GM23338 (cell line): Measurements from ENCODE around the gene TRABD. TPM values are rescaled to one million over a fixed set of nuclear protein-coding genes. Genes with fewer than 3 reads are reported as not detected.

ENCODE experiments used
- ATAC-seq: fragments of 200-7000 bp; cut with Tn5 transposase; 3 replicates; pipeline ENCODE4 v1.9.1; 2020
- DNase-seq: peaks from one replicate; pipeline ENCODE4 v3.0.0-alpha.2; 2015; ENCODE audit warnings: low spot score
- H2AFZ ChIP-seq: fragments of 200-600 bp; sonication (generic); 2 replicates; pipeline ENCODE4 v1.8.0; 2016; ENCODE audit warnings: antibody characterized with exemption, mild to moderate bottlenecking, moderate library complexity
- H3F3A ChIP-seq: fragments of 200-600 bp; sonication (generic); replicated peaks from 2 replicates; pipeline ENCODE4 v1.8.0; 2017; ENCODE audit warnings: antibody characterized with exemption, mixed run types, low read depth
- H3K27ac ChIP-seq: fragments of 200-600 bp; sonication (generic); 2 replicates; pipeline ENCODE4 v1.6.1; 2016; ENCODE audit warnings: low read depth
- H3K27me3 ChIP-seq: fragments of 200-600 bp; sonication (generic); 2 replicates; pipeline ENCODE4 v1.8.0; 2016; ENCODE audit warnings: mild to moderate bottlenecking, mixed run types, moderate library complexity; ENCODE audit not compliant: insufficient read depth
- H3K36me3 ChIP-seq: fragments of 200-600 bp; sonication (generic); 2 replicates; pipeline ENCODE4 v1.8.0; 2016; ENCODE audit warnings: mild to moderate bottlenecking; ENCODE audit not compliant: insufficient read depth
- H3K4me1 ChIP-seq: fragments of 200-600 bp; sonication (generic); 2 replicates; pipeline ENCODE4 v1.8.0; 2016; ENCODE audit warnings: mild to moderate bottlenecking, moderate library complexity; ENCODE audit not compliant: insufficient read depth
- H3K4me2 ChIP-seq: fragments of 200-600 bp; sonication (generic); 2 replicates; pipeline ENCODE4 v1.7.1; 2017; ENCODE audit warnings: mixed run types
- H3K4me3 ChIP-seq: fragments of 200-600 bp; sonication (generic); 2 replicates; pipeline ENCODE4 v1.6.1; 2016; ENCODE audit warnings: mixed run types
- H3K79me2 ChIP-seq: fragments of 200-600 bp; sonication (generic); replicated peaks from 2 replicates; pipeline ENCODE4 v1.8.0; 2017; ENCODE audit warnings: mild to moderate bottlenecking; ENCODE audit not compliant: insufficient read depth
- H3K9me2 ChIP-seq: fragments of 200-600 bp; sonication (generic); 2 replicates; pipeline ENCODE4 v1.8.0; 2017; ENCODE audit not compliant: insufficient read depth
- H4K20me1 ChIP-seq: fragments of 200-600 bp; sonication (generic); replicated peaks from 2 replicates; pipeline ENCODE4 v1.8.0; 2017; ENCODE audit warnings: mild to moderate bottlenecking; ENCODE audit not compliant: insufficient read depth
- H3K27ac Mint-ChIP-seq: 2 replicates; pipeline ENCODE4 v1.8.0; 2020; ENCODE audit warnings: inconsistent platforms, mild to moderate bottlenecking, moderate library complexity, mixed read lengths
- H3K27me3 Mint-ChIP-seq: 3 replicates; pipeline ENCODE4 v1.8.0; 2022; ENCODE audit warnings: low read depth, mild to moderate bottlenecking, moderate library complexity, mixed read lengths, inconsistent platforms; ENCODE audit not compliant: insufficient read depth, poor library complexity
- H3K36me3 Mint-ChIP-seq: 3 replicates; pipeline ENCODE4 v1.8.0; 2021; ENCODE audit warnings: low read depth, mild to moderate bottlenecking, inconsistent platforms, moderate library complexity, mixed read lengths
- H3K4me1 Mint-ChIP-seq: 3 replicates; pipeline ENCODE4 v1.8.0; 2020; ENCODE audit warnings: mild to moderate bottlenecking, inconsistent platforms, mixed read lengths
- H3K4me3 Mint-ChIP-seq: 3 replicates; pipeline ENCODE4 v1.8.0; 2021; ENCODE audit warnings: moderate library complexity, mild to moderate bottlenecking, inconsistent platforms, mixed read lengths
- H3K9me3 Mint-ChIP-seq: 3 replicates; pipeline ENCODE4 v1.8.0; 2020; ENCODE audit warnings: moderate library complexity, mild to moderate bottlenecking, inconsistent platforms, mixed read lengths
- CREB1 ChIP-seq: fragments of 250-450 bp; sonication (Bioruptor Pico); IDR thresholded peaks from 2 replicates; pipeline ENCODE4 v1.5.0; 2020; ENCODE audit warnings: low read depth, mild to moderate bottlenecking, moderate library complexity
- EZH2 ChIP-seq: fragments of 200-600 bp; sonication (generic); IDR thresholded peaks from one replicate; pipeline ENCODE4 v1.8.0; 2017; ENCODE audit warnings: antibody characterized with exemption, mild to moderate bottlenecking, low read depth; ENCODE audit not compliant: unreplicated experiment
- JUNB ChIP-seq: IDR thresholded peaks from one replicate; pipeline ENCODE4 v1.6.1; 2016; ENCODE audit warnings: antibody characterized with exemption; ENCODE audit not compliant: unreplicated experiment
- NANOG ChIP-seq: IDR thresholded peaks from 2 replicates; pipeline ENCODE4 v1.6.1; 2016; ENCODE audit warnings: antibody characterized with exemption, borderline replicate concordance
- STAT1 ChIP-seq: IDR thresholded peaks from one replicate; pipeline ENCODE4 v1.6.1; 2016; ENCODE audit warnings: antibody characterized with exemption; ENCODE audit not compliant: unreplicated experiment
- polyA plus RNA-seq: library from polyadenylated mRNA; unstranded; fragments of >200 nt; fragmentation: Nextera tagmentation; extraction: Ambion mirVana; gene quantifications from 2 replicates; pipeline ENCODE4 v1.2.1, GENCODE V29; 2016
- total RNA-seq: library from RNA; depleted of rRNA; stranded (reverse); fragments of >200 nt; shearing (Covaris generic); gene quantifications from 2 replicates; pipeline ENCODE4 v1.2.3, GENCODE V29; 2014; rRNA removed
- TF ChIP-seq, protein P1 (sequence below): IDR thresholded peaks from 2 replicates; pipeline ENCODE4 v1.6.1; 2016; ENCODE audit warnings: antibody characterized with exemption
- TF ChIP-seq, protein P2 (sequence below), 2 experiments: fragments of 200-600 bp in 1 of 2; sonication (generic) in 1 of 2; conservative IDR thresholded peaks; 2 replicates each; pipeline versions ENCODE4 v1.5.1 to v1.6.1; 2016 to 2017; ENCODE audit warnings: antibody characterized with exemption in 2 of 2, low read depth in 2 of 2, mild to moderate bottlenecking in 2 of 2, moderate library complexity in 1 of 2

The TRABD gene
- total and polyA plus RNA-seq, 2 experiments from 2014 or later: 44.1 to 66.1 TPM

DNA sequence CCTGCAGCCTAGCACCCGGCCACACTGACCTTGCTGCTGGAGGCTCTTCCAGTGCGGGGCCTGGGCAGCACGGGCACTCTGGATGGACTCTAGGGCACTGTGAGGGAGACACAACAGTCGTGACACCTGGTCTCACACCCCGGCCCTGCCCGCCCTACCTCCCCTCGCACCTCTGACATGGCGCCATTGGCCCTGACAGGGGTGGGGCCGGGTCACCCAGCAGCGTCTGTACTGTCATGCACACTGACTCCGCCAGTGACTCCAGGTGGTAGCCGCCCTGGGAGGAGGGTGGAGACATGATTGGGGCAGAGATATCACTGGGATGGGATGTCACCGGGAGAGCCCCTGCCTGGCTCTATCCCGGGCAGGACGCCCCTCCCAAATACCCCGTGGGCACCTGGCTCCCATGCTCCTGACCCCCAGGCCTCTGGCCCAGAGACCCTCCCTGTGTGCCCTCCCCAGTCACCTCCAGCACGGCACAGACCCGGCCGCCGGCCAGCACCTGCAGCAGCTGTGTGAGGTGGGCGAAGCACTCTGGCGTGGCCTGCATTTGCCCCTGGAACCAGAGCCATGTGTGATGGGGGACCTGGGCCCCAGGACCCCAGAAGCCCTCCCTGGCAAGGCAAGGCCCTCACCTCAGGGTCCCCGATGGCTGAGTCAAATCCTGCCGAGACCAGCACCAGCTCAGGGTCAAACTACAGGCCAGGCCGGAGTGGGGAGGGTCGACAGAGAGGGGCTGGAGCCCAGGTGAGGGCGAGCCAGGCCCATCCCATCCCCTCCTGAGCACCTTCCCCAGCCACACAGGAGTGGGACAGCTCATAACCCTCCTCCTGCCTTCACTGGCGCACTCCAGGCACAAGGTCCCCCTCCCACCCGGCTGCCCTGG, 62.7 kb downstream of the TRABD start:
- Mint-ChIP-seq H3K4me1 (peaks cover 18% of the 10 kb centered on the region), H3K27ac (no peak overlapping the region), H3K27me3 (peaks cover 12% of the 10 kb centered on the region), H3K9me3 (no peaks in the 10 kb centered on the region), H3K4me3 (no peak overlapping the region), H3K36me3 (peaks cover 11% of the 10 kb centered on the region; the same call in 2 of the 3 replicates)
- peaks cover 11% of the 10 kb centered on the region for H3K4me1 ChIP-seq
- peaks cover 6% of the 10 kb centered on the region for H3F3A ChIP-seq
- H3K79me2 ChIP-seq: peaks cover 12% of the 10 kb centered on the region
- H2AFZ ChIP-seq: no peak overlapping the region
- no peaks in the 10 kb centered on the region for H3K27me3 ChIP-seq
- no peak for ATAC-seq
- no peaks in the 10 kb centered on the region for H3K36me3 ChIP-seq
- H3K9me2 ChIP-seq: no peaks in the 10 kb centered on the region
- H4K20me1 ChIP-seq: peaks cover 3% of the 10 kb centered on the region; the same call in 1 of the 2 replicates
- H3K4me2 ChIP-seq: no peak overlapping the region
- H3K27ac ChIP-seq: no peak overlapping the region
- no peak overlapping the region for H3K4me3 ChIP-seq
- no peak for DNase-seq
- TF ChIP-seq CREB1 (CRISPR knock-in tag) (no peak), JUNB (no peak), NANOG (no peak), EZH2 (no peak), STAT1 (no peak)
- TF ChIP-seq, protein P1, sequence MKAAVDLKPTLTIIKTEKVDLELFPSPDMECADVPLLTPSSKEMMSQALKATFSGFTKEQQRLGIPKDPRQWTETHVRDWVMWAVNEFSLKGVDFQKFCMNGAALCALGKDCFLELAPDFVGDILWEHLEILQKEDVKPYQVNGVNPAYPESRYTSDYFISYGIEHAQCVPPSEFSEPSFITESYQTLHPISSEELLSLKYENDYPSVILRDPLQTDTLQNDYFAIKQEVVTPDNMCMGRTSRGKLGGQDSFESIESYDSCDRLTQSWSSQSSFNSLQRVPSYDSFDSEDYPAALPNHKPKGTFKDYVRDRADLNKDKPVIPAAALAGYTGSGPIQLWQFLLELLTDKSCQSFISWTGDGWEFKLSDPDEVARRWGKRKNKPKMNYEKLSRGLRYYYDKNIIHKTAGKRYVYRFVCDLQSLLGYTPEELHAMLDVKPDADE: no peak
- TF ChIP-seq, protein P2, sequence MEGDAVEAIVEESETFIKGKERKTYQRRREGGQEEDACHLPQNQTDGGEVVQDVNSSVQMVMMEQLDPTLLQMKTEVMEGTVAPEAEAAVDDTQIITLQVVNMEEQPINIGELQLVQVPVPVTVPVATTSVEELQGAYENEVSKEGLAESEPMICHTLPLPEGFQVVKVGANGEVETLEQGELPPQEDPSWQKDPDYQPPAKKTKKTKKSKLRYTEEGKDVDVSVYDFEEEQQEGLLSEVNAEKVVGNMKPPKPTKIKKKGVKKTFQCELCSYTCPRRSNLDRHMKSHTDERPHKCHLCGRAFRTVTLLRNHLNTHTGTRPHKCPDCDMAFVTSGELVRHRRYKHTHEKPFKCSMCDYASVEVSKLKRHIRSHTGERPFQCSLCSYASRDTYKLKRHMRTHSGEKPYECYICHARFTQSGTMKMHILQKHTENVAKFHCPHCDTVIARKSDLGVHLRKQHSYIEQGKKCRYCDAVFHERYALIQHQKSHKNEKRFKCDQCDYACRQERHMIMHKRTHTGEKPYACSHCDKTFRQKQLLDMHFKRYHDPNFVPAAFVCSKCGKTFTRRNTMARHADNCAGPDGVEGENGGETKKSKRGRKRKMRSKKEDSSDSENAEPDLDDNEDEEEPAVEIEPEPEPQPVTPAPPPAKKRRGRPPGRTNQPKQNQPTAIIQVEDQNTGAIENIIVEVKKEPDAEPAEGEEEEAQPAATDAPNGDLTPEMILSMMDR (conservative IDR thresholded peaks at IDR 0.05; ENCODE audit: low read depth in 2 of 2): no peak

Other genes with a start within 250 kb of the TRABD start
- gene PIM3, start 225.1 kb upstream of the TRABD start, total RNA-seq: 30.6 and 37.3 TPM in 2 replicates
- 17.7 and 18.8 TPM in 2 replicates for gene PIM3, start 225.1 kb upstream of the TRABD start, polyA plus RNA-seq
- gene IL17REL, start 173.1 kb upstream of the TRABD start, total RNA-seq: 0.31 TPM in 1 of 2 replicates, not detected in the other
- gene IL17REL, start 173.1 kb upstream of the TRABD start, polyA plus RNA-seq: not detected in 2 replicates
- gene TTLL8, start 127.6 kb upstream of the TRABD start, total RNA-seq: not detected in 2 replicates
- not detected in 2 replicates for gene TTLL8, start 127.6 kb upstream of the TRABD start, polyA plus RNA-seq
- gene MLC1, start 100.5 kb upstream of the TRABD start, total RNA-seq: not detected in 2 replicates
- gene MLC1, start 100.5 kb upstream of the TRABD start, polyA plus RNA-seq: not detected in 2 replicates
- gene MOV10L1, start 95.9 kb upstream of the TRABD start, total RNA-seq: 0.62 and 0.73 TPM in 2 replicates
- gene MOV10L1, start 95.9 kb upstream of the TRABD start, polyA plus RNA-seq: 1.2 and 1.8 TPM in 2 replicates
- gene PANX2, start 15.2 kb upstream of the TRABD start, total RNA-seq: 5.1 and 5.9 TPM in 2 replicates
- 2.6 and 2.8 TPM in 2 replicates for gene PANX2, start 15.2 kb upstream of the TRABD start, polyA plus RNA-seq
- gene SELENOO, start 15.1 kb downstream of the TRABD start, total RNA-seq: 16.9 and 21.3 TPM in 2 replicates
- gene SELENOO, start 15.1 kb downstream of the TRABD start, polyA plus RNA-seq: 6.8 and 8.6 TPM in 2 replicates
- gene TUBGCP6, start 59.1 kb downstream of the TRABD start, total RNA-seq: 32.7 and 47.1 TPM in 2 replicates
- gene TUBGCP6, start 59.1 kb downstream of the TRABD start, polyA plus RNA-seq: 18.6 TPM in 2 replicates
- 32.4 and 41.9 TPM in 2 replicates for gene HDAC10, start 65.4 kb downstream of the TRABD start, total RNA-seq
- 4.1 and 5.1 TPM in 2 replicates for gene HDAC10, start 65.4 kb downstream of the TRABD start, polyA plus RNA-seq
- 20.4 and 26.1 TPM in 2 replicates for gene MAPK12, start 75.8 kb downstream of the TRABD start, total RNA-seq
- 10.4 and 15.8 TPM in 2 replicates for gene MAPK12, start 75.8 kb downstream of the TRABD start, polyA plus RNA-seq
- 1.6 and 1.9 TPM in 2 replicates for gene MAPK11, start 84.5 kb downstream of the TRABD start, total RNA-seq
- 0.34 and 0.78 TPM in 2 replicates for gene MAPK11, start 84.5 kb downstream of the TRABD start, polyA plus RNA-seq
- gene PLXNB2, start 121.7 kb downstream of the TRABD start, total RNA-seq: 66.3 and 70.4 TPM in 2 replicates
- gene PLXNB2, start 121.7 kb downstream of the TRABD start, polyA plus RNA-seq: 29.1 and 33.0 TPM in 2 replicates
- gene DENND6B, start 141.1 kb downstream of the TRABD start, total RNA-seq: 1.3 TPM in 2 replicates
- 0.12 and 0.71 TPM in 2 replicates for gene DENND6B, start 141.1 kb downstream of the TRABD start, polyA plus RNA-seq
- gene PPP6R2, start 157.4 kb downstream of the TRABD start, total RNA-seq: 37.5 and 45.8 TPM in 2 replicates
- 11.9 and 13.4 TPM in 2 replicates for gene PPP6R2, start 157.4 kb downstream of the TRABD start, polyA plus RNA-seq